ENCODE results near the gene TBCE.
A peak's percentile ranks its signal among the peaks of the same experiment; 100 is the strongest.
"Not testable (repeated sequence)": the region's sequence is repeated elsewhere in the genome, so short reads cannot be mapped to it uniquely, and the experiment has no call there.

Gene TBCE

GRCh38 chr1:235450886-235451483 is 83.8 kb downstream of the TBCE start:
- DNase-seq (ENCODE audit: low read depth, low spot score): peak; percentile 18

- no peak for DNase-seq (ENCODE audit: low read depth, low spot score)
Measured at GRCh38 chr1:235454021-235454420, 86.8 kb downstream of the TBCE start.

GRCh38 chr1:235455097-235455496 is 87.9 kb downstream of the TBCE start:
- DNase-seq (ENCODE audit: low read depth, low spot score): no peak

DNA sequence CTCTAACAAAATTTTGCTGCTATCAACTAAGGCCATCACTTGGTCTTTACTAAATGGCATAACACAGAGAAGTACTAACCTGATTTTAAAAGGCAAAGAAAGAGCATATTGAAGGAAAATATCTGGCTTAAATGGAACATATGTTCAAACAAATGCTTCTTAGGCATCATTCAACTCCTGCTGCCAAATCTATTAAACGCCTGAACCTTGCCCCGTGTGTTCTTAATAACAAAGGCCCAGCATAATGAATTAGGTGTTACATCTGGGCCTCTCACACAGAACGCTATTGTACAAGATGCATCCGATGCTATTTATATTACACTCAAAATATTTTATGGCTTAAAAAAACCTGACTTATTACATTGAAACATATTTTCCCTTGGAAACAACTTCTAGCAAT is 88.6 kb downstream of the TBCE start:
- no peak for DNase-seq (ENCODE audit: low read depth, low spot score)

DNA sequence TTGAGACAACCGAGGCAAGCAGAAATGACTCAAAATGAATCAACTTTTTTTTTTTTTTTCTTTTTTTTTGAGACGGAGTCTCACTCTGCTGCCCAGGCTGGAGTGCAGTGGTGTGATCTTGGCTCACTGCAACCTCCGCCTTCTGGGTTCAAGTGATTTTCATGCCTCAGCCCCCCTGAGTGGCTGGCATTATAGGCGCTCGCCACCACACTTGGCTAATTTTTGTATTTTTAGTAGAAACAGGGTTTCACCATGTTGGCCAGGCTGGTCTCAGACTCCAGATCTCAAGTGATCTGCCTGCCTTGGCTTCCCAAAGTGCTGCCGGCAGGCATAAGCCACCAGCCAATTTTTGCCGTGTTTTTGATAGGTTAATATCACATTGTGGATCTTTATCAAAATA is 90.6 kb downstream of the TBCE start:
- not testable (repeated sequence) for DNase-seq (ENCODE audit: low read depth, low spot score)

DNA sequence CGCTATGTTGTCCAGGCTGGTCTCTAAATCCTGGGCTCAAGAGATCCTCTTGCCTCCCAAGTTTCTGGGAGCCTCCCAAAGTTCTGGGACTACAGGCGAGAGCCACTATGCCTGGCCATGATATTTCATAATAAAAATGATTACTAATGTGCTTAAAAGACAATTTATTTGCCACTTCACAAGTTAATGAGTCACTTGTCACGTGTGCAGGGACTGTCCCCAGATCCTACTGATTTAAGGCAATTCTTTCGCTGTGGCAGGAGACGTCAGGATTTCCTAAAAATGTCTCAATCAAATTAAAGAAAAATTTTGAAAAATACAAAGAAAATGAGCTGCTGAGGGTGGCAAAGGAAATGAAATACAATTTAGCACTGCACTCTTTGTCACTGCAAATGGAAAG is 93.5 kb downstream of the TBCE start:
- no peak for DNase-seq (ENCODE audit: low read depth, low spot score)

- DNase-seq (ENCODE audit: low read depth, low spot score): no peak
Measured at GRCh38 chr1:235461954-235462353, 94.7 kb downstream of the TBCE start.

- not testable (repeated sequence) for DNase-seq (ENCODE audit: low read depth, low spot score)
Measured at GRCh38 chr1:235462832-235463231, 95.6 kb downstream of the TBCE start.

DNA sequence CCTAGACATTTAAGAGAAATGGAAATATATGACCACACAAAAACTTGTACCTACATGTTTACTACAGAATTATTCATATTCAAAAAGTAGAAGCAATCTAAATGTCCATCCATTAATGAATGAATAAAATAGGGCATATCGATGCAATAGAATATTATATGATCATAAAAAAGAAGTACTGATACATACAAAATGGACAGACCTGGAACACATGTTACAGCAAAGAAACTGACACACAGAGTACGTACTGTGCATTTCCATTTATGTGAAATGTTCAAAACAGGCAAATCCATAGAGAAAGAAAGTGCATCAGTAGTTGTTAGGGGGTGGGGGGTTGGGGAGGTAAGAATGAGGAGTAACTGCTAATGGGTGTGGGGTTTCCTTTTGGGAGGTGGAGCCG is 97.8 kb downstream of the TBCE start:
- no peak for DNase-seq (ENCODE audit: low read depth, low spot score)

DNA sequence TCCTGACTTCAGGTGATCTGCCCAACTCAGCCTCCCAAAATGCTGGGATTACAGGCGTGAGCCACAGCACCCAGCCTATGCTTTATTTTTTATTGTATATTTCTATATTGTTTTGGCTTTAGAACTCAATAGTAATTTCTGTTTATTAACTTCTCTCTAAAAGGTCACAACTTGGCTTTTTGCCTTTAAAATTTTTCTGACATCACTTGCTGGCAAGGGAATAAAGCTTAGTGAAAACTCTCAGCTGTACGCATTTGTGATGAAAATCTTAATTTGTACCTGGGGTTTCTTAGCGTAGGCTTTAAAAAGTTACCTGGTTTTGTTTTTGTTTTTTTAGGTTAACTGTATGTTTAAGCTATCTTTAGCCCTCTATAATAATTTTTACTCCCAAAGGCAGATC is 100.8 kb downstream of the TBCE start:
- DNase-seq (ENCODE audit: low read depth, low spot score): no peak

GRCh38 chr1:235468970-235469369 is 101.7 kb downstream of the TBCE start:
- no peak for DNase-seq (ENCODE audit: low read depth, low spot score)

GRCh38 chr1:235469897-235470296 is 102.7 kb downstream of the TBCE start:
- DNase-seq (ENCODE audit: low read depth, low spot score): not testable (repeated sequence)

- DNase-seq (ENCODE audit: low read depth, low spot score): no peak
Measured at GRCh38 chr1:235470741-235471439, 103.7 kb downstream of the TBCE start.

DNA sequence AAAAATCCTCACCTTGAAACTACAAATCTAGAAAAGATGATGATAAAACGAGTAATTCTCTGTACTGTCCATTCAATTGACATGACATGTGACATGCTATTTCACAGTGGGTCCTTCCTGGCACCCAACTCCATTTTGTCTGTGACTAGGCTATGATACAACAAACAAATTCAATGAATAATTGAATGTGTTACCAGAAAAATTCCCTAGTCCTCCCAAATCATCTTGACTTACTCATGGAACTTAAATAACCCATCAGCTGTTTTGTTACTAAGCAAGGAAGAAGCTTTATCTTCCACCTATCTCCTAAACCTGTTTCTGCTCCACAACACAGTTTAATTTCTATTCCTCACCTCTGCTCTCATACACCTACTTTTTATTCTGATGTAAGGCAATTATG is 106.6 kb downstream of the TBCE start:
- no peak for DNase-seq (ENCODE audit: low read depth, low spot score)

DNA sequence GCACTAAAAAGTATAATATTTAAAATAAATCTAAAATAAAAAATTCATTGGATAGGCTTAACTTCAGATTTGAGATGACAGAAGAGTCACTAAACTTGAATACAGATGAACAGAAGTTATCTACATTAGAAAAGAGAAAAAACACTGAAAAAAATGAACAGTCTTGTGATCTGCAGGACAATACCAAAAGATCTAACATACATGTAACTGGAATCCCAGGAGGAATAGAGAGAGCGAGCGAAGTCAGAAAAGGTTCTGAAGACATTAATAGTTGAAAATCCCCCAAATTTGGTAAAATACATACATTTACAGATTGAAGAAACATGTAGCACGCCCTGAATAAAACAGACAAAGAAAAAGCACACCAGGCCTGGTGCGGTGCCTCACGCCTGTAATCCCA is 115.9 kb downstream of the TBCE start:
- DNase-seq (ENCODE audit: low read depth, low spot score): no peak

DNA sequence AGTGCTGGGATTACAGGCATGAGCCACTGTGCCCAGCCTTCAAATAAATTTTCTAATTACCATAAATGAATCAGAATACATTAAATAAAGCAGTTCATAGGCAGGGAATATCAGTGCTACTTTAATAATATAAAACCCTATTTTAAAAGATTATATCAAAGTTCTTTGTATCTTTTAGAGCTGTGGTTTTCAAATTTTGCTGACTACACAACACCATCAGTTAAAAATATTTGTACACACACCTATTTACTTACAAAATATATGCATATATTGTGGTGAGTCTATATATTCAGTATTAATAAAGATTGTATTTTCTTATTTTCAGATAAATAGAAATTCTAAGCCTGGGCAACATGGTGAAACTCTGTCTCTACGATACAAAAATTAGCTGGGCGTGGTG is 118.3 kb downstream of the TBCE start:
- no peak for DNase-seq (ENCODE audit: low read depth, low spot score)

GRCh38 chr1:235486321-235486720 is 119.1 kb downstream of the TBCE start:
- no peak for DNase-seq (ENCODE audit: low read depth, low spot score)

DNA sequence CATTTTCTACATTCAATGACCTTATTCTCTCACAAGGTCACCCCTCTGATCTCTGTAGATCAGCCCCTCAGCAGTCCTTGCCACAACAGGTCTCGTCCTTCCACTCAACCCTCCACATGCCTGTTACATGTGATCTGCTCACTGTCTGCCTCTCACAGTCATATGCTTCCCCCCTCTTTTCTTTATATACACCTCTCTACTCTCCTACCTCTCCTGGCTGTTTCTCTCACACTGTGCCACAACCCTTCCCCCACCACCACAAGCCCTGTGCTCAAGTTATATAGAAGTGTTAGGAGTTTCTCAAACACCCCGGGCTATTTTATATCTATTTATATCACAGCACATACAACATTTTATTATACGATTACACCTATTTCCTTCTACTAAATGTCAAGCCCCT is 124.4 kb downstream of the TBCE start:
- DNase-seq (ENCODE audit: low read depth, low spot score): no peak

GRCh38 chr1:235494531-235494930 is 127.3 kb downstream of the TBCE start:
- DNase-seq (ENCODE audit: low read depth, low spot score): no peak

GRCh38 chr1:235495030-235495429 is 127.8 kb downstream of the TBCE start:
- no peak for DNase-seq (ENCODE audit: low read depth, low spot score)

DNA sequence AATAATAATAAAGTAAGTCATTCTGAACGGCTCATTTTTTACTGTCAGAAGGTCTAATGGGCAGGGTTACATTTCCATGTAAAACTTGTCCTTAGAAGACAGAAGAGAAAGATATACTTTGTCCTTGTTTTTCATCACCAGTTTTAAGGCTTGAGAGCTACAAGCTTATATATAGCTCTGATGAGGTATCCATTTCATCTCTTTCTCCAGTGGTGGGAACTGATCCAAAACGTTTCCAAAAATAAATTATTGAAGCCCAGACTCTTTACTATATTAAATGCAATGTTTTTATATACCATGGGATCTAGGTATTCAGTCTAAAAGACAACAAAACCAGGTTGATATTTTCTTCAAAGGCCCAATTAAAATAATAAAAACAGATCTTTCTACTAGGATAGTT is 128.3 kb downstream of the TBCE start:
- DNase-seq (ENCODE audit: low read depth, low spot score): no peak

DNA sequence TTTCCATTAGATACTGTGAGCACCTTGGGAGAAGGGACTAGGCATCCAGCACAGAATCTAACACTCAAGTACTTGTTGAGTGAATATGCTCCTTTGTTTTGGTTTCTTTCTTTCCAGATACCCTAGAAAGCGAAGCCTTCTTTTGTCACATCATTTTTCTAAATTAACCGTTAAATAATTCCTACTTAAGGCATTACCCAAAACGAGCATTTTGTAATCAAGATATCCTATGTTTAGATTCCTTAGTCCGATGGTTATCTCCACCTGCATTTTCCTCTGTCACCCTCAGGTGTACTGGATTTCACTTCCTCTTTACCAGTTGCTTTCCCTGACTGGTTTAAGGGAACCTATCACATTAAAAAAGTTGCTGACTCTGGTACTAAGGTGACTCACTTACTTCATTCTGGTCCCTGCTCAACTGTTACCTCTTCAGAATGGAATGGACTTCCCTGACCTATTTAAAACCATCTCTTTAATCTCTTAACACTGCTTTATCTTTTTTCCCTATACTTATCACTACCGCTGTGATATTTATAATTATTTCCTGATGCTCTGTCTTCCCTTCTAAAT is 133.8 kb downstream of the TBCE start:
- DNase-seq (ENCODE audit: low read depth, low spot score): no peak
